Keratinocyte (primary cell): ENCODE data around the gene WDR70. TPM values are rescaled to one million over a fixed set of nuclear protein-coding genes. Genes with fewer than 3 reads are reported as not detected.
"Not testable (repeated sequence)": the region's sequence is repeated elsewhere in the genome, so short reads cannot be mapped to it uniquely, and the experiment has no call there.

Experiments used
- DNase-seq: peaks from one replicate; pipeline ENCODE4 v3.0.0-alpha.2; 2011; ENCODE audit warnings: low read depth, missing footprints, low spot score
- FAIRE-seq: peaks from 2 replicates; lab custom pipeline; 2011; peaks lifted over from hg19 to GRCh38; lab: Jason Lieb, UNC
- H2AFZ ChIP-seq: 2 replicates; pipeline ENCODE4 v1.6.0; 2012; ENCODE audit warnings: low read length, control low read depth, inconsistent platforms; ENCODE audit not compliant: control insufficient read depth
- H3K27ac ChIP-seq: 2 replicates; pipeline ENCODE4 v1.5.1; 2011; ENCODE audit warnings: low read length; ENCODE audit not compliant: control insufficient read depth, insufficient read depth
- H3K27me3 ChIP-seq: 3 replicates; pipeline ENCODE4 v1.6.0; 2011; ENCODE audit warnings: low read length; ENCODE audit not compliant: control insufficient read depth, insufficient read depth; ENCODE audit errors: extremely low read depth
- H3K36me3 ChIP-seq, 2 experiments: 2 replicates in 1 of 2; 3 replicates in 1 of 2; pipeline ENCODE4 v1.5.1; 2011; ENCODE audit warnings: low read length in 2 of 2, mild to moderate bottlenecking in 1 of 2; ENCODE audit not compliant: control insufficient read depth in 2 of 2, insufficient read depth in 2 of 2; ENCODE audit errors: extremely low read depth in 1 of 2
- H3K4me1 ChIP-seq: 3 replicates; pipeline ENCODE4 v1.5.1; 2011; ENCODE audit warnings: low read length; ENCODE audit not compliant: control insufficient read depth, insufficient read depth; ENCODE audit errors: extremely low read depth
- H3K4me2 ChIP-seq: 3 replicates; pipeline ENCODE4 v1.6.0; 2011; ENCODE audit warnings: low read depth, low read length; ENCODE audit not compliant: control insufficient read depth, insufficient read depth; ENCODE audit errors: extremely low read depth
- H3K4me3 ChIP-seq, 3 experiments: fragments of 200-600 bp in 1 of 3; sonication (generic) in 1 of 3; 2 replicates in 2 of 3; 3 replicates in 1 of 3; pipeline ENCODE4 v1.5.1; 2011 to 2016; ENCODE audit warnings: low read length in 3 of 3, mild to moderate bottlenecking in 3 of 3, control low read depth in 2 of 3, inconsistent platforms in 1 of 3, low read depth in 1 of 3, mixed read lengths in 1 of 3, mixed run types in 1 of 3, moderate library complexity in 1 of 3; ENCODE audit not compliant: control insufficient read depth in 2 of 3, insufficient read depth in 2 of 3; ENCODE audit errors: extremely low read depth in 1 of 3
- H3K79me2 ChIP-seq: 2 replicates; pipeline ENCODE4 v1.6.0; 2012; ENCODE audit warnings: low read length; ENCODE audit not compliant: control insufficient read depth, insufficient read depth
- H3K9ac ChIP-seq: 3 replicates; pipeline ENCODE4 v1.6.0; 2011; ENCODE audit warnings: low read length; ENCODE audit not compliant: control insufficient read depth, insufficient read depth; ENCODE audit errors: extremely low read depth
- H3K9me1 ChIP-seq: 3 replicates; pipeline ENCODE4 v1.6.0; 2011; ENCODE audit warnings: low read length; ENCODE audit not compliant: control insufficient read depth, insufficient read depth; ENCODE audit errors: extremely low read depth
- H3K9me3 ChIP-seq: 2 replicates; pipeline ENCODE4 v1.5.1; 2012; ENCODE audit warnings: low read depth, low read length; ENCODE audit not compliant: control insufficient read depth
- H4K20me1 ChIP-seq: 3 replicates; pipeline ENCODE4 v1.6.0; 2011; ENCODE audit warnings: low read length; ENCODE audit not compliant: control insufficient read depth, insufficient read depth; ENCODE audit errors: extremely low read depth
- EZH2 ChIP-seq: IDR thresholded peaks from one replicate; pipeline ENCODE4 v1.6.1; 2012; ENCODE audit warnings: inconsistent platforms, mild to moderate bottlenecking, low read length, moderate library complexity
- dilution Hi-C: fragments of 300-500 bp; cut with MboI; formaldehyde crosslinking; loops from one replicate; pipeline ENCODE4 v1.7.0; 2020; ENCODE audit warnings: low sequenced_read_pairs; ENCODE audit not compliant: extremely low pct_ligation_motif_present
- polyA plus RNA-seq, 5 experiments: library from polyadenylated mRNA; depleted of rRNA in 3 of 5; stranded (reverse) in 3 of 5; stranded (forward) in 1 of 5; unstranded in 1 of 5; fragments of >200 nt; gene quantifications; 1 replicate in 1 of 5; 2 replicates in 3 of 5; 3 replicates in 1 of 5; pipeline versions ENCODE4 v1.2.1 to v1.2.3, GENCODE V29; 2011 to 2012; ENCODE audit warnings: missing spikeins in 2 of 5, low read depth in 1 of 5, low replicate concordance in 1 of 5
- TF ChIP-seq, protein P1 (sequence below), 3 experiments: IDR thresholded peaks in 1 of 3; conservative IDR thresholded peaks in 1 of 3; optimal IDR thresholded peaks in 1 of 3; 2 replicates in 2 of 3; 3 replicates in 1 of 3; pipeline versions ENCODE3 to v1.5.1; 2011; ENCODE audit warnings: low read length in 3 of 3, mild to moderate bottlenecking in 3 of 3, moderate library complexity in 2 of 3, control low read depth in 1 of 3, inconsistent platforms in 1 of 3; ENCODE audit not compliant: insufficient read depth in 2 of 3; ENCODE audit errors: extremely low read depth in 1 of 3

Gene WDR70
- polyA plus RNA-seq, 1 donor (not counting 4 experiments of a cell fraction or from before 2014, with no cell fraction given): 25.1 TPM

DNA sequence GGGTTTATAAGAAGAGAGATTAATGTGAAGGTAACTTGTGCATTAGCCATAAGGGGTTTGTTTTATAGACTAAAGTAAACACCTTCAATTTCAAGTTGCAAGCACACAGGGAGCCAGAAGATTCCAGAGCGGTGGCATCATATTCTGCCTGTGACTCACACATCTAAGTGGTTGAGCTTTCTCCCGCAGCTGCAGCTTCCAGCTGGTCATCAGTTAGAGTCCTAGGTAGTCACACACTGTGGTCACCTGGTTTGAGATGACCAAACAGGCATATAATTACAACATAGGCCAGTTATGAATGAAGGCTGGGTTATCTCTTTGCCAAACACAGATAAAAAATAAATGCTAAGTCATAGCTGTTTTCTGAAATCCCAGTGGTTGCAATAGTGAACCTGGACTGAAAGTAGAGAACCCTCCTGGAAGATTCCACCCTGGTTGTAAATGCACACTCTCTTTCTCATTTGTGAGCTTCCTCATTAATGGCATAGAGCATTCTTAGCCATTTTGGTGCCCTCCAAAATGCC is 289.5 kb downstream of the WDR70 start:
- peak; percentile 98 for FAIRE-seq
- dilution Hi-C loops: no loop called here
- peak overlapping the region; percentile 57 for H3K4me2 ChIP-seq
- no peaks in the 10 kb centered on the region for H3K9me1 ChIP-seq
- DNase-seq: peak; percentile 58
- no peaks in the 10 kb centered on the region for H3K79me2 ChIP-seq
- H3K36me3 ChIP-seq: no peaks in the 10 kb centered on the region
- no peak overlapping the region for H3K4me3 ChIP-seq
- no peaks in the 10 kb centered on the region for H3K9me3 ChIP-seq
- peak overlapping the region; percentile 72 for H3K27ac ChIP-seq
- H4K20me1 ChIP-seq: no peaks in the 10 kb centered on the region
- no peak for TF ChIP-seq EZH2
- TF ChIP-seq, protein P1, sequence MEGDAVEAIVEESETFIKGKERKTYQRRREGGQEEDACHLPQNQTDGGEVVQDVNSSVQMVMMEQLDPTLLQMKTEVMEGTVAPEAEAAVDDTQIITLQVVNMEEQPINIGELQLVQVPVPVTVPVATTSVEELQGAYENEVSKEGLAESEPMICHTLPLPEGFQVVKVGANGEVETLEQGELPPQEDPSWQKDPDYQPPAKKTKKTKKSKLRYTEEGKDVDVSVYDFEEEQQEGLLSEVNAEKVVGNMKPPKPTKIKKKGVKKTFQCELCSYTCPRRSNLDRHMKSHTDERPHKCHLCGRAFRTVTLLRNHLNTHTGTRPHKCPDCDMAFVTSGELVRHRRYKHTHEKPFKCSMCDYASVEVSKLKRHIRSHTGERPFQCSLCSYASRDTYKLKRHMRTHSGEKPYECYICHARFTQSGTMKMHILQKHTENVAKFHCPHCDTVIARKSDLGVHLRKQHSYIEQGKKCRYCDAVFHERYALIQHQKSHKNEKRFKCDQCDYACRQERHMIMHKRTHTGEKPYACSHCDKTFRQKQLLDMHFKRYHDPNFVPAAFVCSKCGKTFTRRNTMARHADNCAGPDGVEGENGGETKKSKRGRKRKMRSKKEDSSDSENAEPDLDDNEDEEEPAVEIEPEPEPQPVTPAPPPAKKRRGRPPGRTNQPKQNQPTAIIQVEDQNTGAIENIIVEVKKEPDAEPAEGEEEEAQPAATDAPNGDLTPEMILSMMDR (optimal IDR thresholded peaks at IDR 0.05 in 1 of 3, IDR thresholded peaks at IDR 0.05 in 1 of 3, conservative IDR thresholded peaks at IDR 0.05 in 1 of 3; ENCODE audit: extremely low read depth in 1 of 3, insufficient read depth in 2 of 3, low read length in 3 of 3): no peak
- no peak overlapping the region for H3K9ac ChIP-seq
- H2AFZ ChIP-seq: no peak overlapping the region
- H3K4me1 ChIP-seq: peaks cover 13% of the 10 kb centered on the region
- no peaks in the 10 kb centered on the region for H3K27me3 ChIP-seq

DNA sequence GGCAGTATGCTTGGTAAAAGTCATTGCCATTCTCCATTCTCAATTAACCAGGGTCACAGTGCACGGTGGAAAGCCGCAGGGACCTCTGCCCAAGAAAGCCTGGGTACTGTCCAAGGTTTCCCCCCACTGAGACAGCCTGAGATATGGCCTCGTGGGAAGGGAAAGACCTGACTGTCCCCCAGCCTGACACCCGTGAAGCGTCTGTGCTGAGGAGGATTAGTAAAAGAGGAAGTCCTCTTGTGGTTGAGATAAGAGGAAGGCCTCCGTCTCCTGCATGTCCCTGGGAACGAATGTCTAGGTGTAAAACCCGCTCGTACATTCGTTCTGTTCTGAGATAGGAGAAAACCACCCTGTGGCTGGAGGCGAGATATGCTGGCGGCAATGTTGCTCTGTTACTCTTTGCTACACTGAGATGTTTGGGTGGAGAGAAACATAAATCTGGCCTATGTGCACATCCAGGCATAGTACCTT is 293.0 kb downstream of the WDR70 start:
- H2AFZ ChIP-seq, H3K4me2 ChIP-seq, FAIRE-seq, H3K4me3 ChIP-seq, DNase-seq, H4K20me1 ChIP-seq, H3K9ac ChIP-seq, H3K36me3 ChIP-seq, H3K27ac ChIP-seq, H3K27me3 ChIP-seq, H3K79me2 ChIP-seq, dilution Hi-C loops, H3K9me3 ChIP-seq, H3K9me1 ChIP-seq: not testable (repeated sequence)
- peaks cover 13% of the 10 kb centered on the region for H3K4me1 ChIP-seq

DNA sequence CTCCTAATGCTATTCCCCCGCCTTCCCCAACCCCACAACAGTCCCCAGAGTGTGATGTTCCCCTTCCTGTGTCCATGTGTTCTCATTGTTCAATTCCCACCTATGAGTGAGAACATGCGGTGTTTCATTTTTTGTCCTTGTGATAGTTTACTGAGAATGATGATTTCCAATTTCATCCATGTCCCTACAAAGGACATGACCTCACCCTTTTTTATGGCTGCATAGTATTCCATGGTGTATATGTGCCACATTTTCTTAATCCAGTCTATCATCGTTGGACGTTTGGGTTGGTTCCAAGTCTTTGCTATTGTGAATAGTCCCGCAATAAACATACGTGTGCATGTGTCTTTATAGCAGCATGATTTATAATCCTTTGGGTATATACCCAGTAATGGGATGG is 295.2 kb downstream of the WDR70 start:
- H3K27me3 ChIP-seq, FAIRE-seq, H3K4me3 ChIP-seq, H3K9me3 ChIP-seq, H3K9ac ChIP-seq, H3K27ac ChIP-seq, H3K79me2 ChIP-seq, H3K4me2 ChIP-seq, dilution Hi-C loops, H3K4me1 ChIP-seq, H3K9me1 ChIP-seq, H2AFZ ChIP-seq, DNase-seq, H3K36me3 ChIP-seq, H4K20me1 ChIP-seq: not testable (repeated sequence)

DNA sequence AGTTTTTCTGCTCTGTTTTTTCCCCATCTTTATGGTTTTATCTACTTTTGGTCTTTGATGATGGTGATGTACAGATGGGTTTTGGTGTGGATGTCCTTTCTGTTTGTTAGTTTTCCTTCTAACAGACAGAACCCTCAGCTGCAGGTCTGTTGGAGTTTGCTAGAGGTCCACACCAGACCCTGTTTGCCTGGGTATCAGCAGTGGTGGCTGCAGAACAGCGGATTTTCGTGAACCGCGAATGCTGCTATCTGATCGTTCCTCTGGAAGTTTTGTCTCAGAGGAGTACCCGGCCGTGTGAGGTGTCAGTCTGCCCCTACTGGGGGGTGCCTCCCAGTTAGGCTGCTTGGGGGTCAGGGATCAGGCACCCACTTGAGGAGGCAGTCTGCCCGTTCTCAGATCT is 300.2 kb downstream of the WDR70 start:
- H4K20me1 ChIP-seq, dilution Hi-C loops: not testable (repeated sequence)

More for the DNA sequence above, 300.2 kb downstream of the WDR70 start:
- not testable (repeated sequence) for H3K36me3 ChIP-seq, H3K9me1 ChIP-seq, H3K4me2 ChIP-seq, DNase-seq, H3K4me1 ChIP-seq, H3K27ac ChIP-seq, FAIRE-seq, H3K27me3 ChIP-seq, H3K79me2 ChIP-seq, H3K9me3 ChIP-seq, H2AFZ ChIP-seq, H3K4me3 ChIP-seq, H3K9ac ChIP-seq
